Measurements from ENCODE around the gene LIFR.
"Not testable (repeated sequence)": the region's sequence is repeated elsewhere in the genome, so short reads cannot be mapped to it uniquely, and the experiment has no call there.

Gene LIFR

DNA sequence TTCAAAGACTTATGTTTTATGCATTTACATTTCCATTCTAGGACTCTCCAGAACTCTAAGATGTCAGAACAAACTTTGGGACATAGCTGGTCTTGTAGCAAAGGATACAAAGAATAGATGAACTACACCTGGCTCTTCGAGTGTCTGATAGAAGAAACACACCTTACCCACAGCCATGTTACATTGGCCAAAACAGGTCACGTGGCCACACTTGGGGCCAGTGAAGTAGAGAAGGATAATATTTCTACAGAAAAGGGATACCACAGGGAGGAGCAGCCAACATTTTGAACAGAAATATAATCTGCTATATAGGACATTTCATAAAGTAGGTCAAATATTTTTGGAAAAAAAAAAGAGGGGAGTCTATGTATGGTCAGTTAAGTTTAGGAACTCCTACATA is 22.7 kb upstream of the LIFR start:
- no peak for DNase-seq

DNA sequence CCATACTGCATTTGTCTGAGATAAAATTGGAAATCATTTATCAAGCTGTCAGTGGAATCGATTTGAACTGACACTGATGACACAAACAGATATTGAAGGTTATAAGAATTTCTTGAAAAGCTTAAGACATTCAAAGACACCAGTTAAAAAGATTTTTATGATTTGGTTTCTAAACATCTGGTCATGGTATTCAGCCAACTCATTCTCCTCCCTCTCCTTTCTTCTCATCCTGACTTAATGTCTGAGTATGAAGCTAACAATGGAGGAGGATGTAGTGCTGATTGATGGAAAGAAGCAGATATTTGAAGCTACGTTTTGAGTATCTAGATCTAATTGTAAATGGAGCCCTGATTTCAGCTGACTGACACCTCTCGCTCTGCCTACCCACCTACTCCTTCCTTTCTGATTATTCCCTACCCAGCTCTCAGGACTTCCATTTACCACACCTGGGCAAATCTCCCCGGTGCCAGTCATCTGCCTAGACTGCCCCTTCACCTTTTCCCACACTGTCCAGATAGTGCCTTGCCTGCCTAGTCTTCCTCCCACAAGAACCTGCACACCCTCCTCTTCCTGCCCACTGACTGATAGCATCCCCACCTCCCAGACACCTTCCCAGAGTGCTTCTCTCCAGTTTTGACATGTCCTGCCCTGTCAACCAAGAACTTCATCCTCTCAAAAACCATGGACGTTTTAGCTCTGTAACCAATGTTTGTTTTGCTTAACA is 20.7 kb upstream of the LIFR start:
- DNase-seq, result no peak

DNA sequence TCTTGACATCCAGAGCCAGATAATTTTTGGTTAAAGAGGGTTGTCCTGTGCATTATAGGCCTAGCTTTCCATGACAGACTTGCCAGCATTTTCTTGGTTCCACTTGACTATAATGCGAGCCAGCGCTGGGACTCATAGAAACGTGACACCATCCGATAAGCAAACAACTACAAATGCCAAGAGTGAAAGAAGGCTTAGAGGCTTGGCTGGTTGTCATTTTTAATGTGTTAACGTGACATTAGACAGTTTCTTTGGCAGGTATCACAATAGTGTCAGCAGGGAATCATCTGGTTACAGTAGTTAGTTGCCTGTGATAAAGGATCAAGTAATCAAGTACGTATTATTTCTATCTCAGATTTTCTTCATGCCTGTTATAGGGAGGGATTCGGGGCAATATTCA is 20.0 kb upstream of the LIFR start:
- DNase-seq, result no peak

DNA sequence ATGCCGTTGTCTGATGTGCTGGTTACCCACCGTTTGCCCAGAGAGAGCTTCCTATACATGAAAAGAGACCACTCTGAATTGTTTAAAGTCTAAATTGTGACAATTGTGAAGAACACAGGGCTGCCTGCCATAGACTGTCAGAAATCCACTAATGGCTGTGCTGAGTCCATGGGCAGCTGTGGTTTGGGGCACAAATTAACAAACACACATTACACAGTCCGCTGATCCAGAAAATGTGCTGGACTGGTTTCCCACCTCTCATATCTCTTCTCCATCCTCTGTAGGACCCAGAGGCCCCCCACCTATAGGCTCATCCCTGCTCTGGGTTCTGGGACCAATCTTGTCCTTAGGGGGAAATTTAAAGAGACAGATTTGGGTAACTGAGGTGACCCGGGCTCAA is 19.0 kb upstream of the LIFR start:
- DNase-seq, result no peak

DNA sequence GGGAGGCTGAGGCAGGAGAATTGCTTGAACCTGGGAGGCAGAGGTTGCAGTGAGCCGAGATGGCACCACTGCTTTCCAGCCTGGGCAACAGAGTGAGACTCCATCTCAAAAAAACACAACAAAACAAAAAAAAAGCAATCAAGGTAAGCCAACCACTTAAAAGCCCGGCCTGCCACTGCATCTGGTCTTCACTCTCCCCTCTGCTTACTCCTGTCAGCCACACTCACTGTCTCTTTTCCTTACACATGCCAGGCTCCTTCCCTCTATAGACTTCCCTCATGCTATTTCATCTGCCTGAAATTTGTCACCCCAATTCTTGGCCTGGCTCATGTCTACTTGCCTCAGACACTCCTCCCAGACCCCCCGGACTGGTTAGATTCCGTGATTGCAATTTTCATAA is 17.6 kb upstream of the LIFR start:
- no peak for DNase-seq

DNA sequence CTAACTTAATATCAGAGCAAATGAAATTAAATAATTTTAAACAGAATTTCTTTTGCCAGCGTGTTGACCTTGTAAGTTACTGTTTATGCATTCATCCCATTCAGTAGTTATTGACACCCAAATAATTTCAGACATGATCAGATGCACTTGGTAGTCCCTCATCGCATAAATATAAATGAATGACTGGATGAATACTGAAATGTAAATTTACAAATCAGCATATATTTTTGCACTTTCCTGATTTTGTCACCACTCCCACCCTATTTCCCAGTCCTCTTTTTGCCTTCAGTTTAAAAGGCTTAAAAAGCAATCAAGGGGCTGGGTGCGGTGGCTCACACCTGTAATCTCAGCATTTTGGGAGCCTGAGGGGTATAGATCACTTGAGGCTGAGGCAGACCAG is 17.1 kb upstream of the LIFR start:
- DNase-seq, result no peak

DNA sequence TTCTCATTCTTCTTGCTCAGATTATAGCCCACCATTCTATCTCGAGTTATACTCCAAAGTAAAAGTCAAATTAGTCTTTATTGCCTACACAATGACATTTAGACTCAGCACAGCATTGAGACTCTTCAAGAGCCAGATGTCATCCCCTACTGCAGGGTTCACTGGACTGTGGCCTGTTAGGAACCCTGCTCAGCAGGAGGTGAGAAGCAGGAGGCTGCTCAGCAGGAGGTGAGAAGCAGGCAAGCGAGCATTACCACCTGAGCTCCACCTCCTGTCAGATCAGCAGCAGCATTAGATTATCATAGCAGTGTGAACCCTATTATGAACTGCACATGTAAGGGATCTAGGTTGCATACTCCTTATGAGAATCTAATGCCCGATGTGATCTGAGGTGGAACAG is 12.7 kb upstream of the LIFR start:
- DNase-seq, result no peak

DNA sequence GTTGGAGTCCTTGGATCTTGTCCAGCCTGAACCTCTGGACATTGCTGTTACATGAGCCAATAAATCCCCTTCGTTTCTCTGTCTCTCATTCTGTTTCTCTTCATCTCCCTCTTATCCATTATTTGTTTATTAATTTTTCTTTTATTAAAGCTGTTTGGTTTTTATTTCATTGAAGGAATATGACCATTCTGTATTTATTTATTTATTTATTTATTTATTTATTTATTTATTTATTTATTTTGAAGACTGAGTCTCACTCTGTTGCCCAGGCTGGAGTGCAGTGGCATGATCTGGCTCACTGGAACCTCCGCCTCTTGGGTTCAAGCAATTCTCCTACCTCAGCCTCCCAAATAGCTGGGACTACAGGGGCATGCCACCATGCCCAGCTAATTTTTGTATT is 10.9 kb upstream of the LIFR start:
- not testable (repeated sequence) for DNase-seq

DNA sequence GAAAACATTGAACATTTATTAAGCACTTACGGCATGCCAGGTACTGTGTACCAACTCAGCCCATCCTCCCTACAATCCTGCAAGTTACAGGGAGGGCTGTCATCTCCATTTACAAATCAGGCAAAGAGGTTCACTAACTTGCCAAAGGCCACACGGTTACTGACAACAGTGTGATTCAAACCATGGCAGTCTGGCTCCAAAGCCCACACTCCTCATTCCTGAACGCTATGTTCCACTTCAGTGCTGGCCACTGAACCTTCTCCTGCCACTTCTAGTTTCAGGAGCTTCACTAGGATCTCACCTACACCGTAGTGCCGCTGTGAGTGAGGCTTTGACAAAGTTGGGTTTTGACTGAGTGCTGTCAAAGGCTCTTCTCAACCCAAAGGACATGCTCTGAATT is 7.2 kb upstream of the LIFR start:
- DNase-seq, result no peak

DNA sequence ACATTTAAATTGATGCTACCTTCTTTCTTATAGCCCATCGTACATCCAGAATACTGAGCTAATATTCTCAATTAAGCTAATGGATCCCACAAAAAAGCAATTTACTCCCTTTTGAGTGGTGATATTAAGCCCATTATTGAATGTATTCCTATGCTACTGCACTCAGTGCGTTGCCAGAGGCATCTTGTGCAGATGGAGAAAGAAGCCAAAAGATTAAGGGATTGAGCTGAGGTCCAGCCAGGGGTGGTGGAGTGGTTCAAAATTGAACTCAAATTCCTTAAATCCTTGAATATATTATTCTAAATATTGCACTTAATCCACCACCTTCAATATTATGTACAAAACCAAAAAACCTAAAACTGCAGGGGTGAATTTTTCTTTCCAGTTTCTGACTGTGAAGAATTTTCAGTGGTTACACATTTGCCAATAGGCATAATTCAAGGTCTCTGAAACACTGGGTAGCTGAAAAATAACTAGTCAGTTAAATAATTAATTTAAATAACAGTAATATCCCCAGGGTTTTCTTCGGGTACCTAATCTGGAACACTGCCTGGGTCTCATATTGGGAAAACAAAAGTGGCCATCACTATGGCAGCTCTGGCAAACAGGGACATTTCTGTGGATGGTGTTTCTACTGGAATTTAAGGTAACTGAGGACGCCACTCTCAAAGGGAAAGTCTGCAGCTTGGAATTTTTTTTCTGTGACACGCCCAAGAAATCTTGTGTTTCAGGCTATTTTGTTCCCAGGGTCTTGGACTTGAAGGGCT is 6.2 kb upstream of the LIFR start:
- no peak for DNase-seq

DNA sequence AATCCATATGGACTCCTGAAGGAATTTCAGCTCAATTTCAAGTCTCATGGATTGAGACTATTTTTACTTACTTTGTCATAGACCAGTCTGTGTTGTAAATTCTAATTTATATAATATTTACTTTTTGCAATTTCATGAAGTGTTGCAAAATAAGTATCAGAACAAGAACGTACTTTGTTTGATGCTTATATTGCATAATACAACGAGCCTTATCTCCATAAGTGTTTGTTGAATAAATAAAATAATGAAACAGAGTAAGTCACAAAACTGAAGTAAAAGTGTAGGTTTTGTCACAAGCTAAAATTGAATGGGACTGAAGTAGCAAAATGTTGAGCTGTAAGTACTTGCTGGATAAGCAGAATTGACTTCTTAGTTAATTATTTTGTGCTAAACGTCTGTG is 3.0 kb upstream of the LIFR start:
- DNase-seq, result no peak

DNA sequence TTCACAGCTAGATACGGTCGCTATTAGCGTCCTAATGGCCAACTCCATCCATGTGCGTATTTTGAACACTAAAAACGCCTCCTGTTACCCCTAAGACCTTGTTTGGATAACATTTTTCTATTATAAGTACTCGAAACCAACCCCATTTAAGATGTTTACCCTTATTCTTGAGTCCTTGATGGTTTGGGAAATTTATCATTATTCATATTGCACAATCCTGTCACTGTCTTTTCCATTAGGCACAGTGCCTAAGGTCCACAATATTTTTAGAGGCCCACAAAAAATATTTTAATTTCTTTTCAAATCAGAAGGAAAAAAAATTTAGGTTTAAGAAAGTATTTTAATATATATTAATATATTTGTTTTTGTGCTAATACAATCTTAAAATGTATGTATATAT is 1.3 kb upstream of the LIFR start:
- DNase-seq, result no peak

DNA sequence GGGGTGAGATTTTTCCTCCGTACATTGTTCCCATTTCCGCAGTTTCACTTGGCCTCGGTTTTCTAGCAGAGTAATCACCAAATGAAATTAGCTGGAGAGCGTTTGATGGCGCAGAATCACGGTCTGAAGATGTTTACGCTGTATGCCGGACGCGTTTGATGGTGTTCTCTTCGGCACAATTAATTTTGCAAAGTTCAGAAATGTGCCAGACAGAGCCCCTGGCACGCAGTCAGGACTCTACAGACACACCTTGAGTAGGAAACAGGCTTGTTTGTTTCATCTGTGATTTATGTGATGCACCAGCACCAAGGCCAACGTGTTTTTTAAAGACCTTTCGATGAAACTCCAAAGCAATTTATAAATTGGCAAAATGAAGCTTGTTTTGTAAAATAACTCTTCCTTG is 863 bp upstream of the LIFR start:
- no peak for DNase-seq

DNA sequence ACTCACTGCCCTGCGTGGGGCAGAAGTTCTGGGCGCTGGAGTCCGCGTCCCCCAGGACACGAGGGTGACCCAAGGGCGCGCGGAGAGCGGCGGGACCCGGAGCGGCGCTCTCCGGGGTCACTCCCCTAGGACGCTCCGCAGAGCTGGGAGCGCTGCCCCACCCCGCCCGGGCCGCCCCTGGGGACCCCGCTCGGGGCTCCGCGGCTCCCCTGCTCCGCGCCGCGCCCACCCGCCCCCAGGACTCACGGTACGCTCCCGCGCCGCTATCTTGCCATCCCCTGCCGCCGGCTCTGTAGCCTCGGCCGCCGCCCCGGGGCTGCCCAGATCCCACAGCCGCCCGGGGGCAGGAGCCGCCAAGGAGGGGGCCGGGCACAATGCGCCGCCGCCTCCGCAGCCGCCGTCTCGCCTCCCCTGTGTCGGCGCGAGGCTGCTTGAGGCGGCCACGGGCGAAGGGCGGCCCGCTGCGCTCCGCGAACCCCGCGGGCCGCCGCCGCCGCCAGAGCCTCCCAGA is 303 bp downstream of the LIFR start:
- peak; percentile 24 for DNase-seq

DNA sequence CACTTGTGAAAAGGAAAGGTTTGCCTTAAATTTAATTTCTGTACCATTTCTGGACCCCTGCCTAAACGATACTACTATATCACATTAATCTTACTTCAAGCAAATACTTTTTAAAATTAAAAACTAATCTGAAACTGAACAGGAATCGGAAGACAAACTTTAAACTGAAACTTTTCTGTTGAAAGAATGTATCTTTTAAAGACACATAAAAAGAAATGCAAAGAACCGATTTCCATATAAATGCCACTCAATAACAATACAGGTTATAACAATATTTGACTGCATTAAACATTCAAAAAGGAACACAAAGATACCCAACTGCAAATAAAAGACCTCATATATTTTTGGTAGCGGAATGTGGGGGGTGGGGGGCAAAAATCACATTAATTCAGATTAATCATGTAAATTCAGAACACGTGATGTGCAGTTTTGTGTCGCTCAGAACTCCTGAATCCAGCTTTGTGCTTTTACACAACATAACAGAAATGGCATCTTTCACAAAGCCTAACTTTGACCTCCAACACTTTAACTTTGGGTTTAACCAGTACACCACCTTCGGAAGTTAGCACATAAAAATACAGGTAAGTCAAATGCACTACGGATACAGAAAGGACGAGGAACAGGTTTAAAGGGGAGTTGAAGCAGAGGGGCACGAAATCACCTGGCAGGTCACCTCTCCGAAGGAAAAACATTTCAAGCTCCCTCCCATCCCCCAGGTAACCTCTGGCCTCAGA is 925 bp downstream of the LIFR start:
- no peak for DNase-seq

DNA sequence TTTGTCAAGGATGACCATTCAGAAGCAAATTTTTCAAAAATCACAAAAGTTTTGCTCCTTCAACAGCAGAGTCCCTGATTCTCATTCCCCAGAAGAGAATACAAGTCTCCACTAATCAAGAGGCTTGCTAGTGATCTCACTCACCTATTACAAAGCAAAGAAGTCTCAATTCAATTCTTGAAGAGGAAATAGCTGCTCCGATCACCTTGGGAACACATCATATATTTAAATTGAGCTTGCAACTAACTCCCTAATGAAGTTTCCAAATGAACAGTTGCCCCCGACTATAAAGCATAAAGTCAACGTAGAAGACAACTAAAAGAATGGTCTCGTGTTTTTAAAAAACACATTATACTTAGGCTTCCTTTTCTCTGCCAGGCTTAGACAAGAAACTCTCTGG is 1.6 kb downstream of the LIFR start:
- no peak for DNase-seq

DNA sequence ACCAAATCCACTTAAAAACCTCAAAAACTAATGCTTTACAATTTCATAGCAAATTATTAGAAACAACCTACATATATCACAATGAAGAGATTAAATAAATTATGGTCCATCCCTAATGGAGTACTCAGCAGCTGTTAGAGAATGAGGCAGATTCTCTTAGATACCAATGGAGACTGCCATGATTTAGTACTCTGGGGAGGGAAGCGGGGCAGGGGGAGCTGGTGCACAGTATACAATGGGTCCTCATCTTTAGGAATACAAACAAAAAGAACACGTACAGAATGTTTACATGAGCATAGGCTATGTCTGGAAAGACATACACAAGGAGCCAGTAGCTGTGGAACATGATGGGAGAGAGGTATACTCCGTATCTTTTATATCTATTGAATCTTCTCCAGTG is 2.0 kb downstream of the LIFR start:
- no peak for DNase-seq

DNA sequence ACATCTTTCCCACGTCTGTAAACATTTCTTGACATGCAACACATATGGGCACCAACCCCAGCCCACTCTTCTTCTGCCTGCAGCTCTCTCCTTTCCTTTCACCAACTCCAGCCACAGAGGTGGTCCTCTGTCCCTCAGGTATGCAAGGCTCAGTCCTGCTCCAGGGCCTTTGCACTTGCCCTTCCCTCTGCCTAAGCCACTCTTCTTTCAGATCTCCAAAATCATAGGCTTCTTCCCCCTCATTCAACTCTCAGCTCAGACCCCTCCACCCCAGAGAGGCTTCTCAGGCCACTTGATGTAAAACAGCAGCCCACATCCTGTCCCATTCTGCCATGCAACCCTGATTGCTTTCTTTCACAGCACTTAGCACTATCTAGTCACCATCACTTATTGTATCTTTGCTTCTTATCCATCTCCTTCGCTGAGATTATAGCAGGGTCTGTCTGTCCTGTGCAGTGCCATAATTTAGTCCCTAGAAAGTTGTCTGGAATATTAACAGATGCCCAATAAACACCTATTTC is 3.4 kb downstream of the LIFR start:
- no peak for DNase-seq

DNA sequence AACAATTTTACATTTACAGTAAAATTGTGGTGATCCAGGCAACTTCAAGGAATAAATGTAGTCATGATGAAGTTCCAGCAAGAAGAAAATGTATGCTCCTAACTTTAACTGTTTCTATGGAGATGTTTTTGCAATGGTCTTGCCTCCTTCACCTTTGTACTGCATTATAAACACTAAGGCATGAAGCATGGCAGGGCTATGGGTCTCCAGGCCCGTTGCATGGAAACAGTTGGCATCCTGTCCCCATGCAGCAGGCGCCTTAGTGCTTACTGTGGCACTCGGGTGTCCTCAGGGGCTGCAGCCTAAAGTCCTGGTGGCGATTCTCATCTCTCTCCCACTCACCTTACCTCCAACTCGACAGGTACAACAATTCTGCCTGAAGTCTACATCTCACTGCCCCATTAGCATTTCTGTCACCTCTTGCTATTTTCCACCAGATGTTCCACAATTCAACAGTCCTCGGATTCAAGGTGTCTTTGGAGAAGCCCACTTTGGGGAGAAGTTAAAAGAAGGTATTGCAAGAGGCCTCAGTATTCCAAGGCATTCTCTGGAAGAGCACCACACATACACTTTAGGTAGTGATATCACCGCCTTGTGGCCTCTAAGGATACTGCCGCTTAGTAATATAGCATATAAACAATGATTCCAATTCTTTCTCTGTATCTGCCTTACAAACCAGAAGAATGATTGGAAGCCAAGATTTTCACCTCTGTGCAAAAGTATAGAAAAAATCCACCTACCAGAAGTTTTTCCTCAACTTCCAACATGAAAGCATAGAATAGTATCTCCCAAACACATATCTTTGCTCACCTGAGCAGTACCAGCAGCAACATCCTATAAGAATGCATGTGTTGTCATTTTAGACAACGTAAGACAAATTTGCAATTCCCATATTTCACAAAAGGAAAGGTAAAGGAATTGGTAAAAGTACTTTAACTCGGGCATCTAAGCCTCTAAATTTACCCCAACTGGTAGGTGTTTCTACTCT is 5.1 kb downstream of the LIFR start:
- DNase-seq, result no peak

DNA sequence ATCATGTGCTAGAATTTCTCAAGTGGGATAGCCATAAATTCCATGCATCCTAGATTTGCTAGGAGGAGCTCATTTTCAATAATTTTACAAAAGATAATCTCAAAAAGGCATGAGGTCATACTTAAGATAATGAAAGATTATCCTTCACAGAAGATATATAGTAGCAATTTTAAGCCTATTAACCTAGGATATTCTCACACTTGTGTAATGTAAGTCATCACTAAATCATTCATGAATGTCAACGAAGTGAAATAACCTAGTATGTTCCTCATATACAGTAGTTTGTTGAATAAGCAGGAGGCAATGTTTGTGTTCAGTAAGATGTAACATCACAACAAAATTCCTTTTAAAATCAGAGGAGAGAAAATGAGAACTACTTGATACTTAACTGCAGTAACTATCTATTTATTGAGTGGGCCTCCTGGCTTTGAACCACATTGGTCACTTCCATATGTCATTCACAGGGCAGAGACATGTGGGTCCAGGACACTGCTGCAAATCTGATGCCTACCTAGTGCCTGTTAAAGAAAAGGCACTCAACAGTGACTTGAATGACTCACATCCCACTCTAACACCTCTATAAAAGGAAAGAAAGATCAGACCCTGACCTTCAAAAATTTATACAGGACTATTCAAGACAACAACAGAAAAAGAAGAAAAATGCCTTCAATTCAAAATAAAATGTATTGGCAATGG is 8.2 kb downstream of the LIFR start:
- no peak for DNase-seq

DNA sequence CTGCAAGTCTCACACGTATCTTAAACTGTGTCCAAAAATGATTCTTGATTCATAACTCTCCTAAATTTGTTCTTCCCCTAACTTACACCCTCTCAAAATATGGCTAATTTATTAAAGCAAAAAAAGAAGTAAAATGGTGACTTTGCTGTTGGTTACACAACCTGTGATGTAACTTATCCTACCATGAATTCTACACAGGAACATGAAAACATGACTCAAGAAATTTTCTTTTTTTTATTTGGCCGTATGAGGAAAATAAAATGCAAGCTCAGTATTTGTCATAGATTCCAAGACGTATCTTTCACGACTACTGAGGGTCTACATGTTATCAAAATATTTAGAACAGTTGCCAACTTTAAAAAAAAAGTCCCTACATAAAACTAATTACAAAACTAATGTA is 9.2 kb downstream of the LIFR start:
- no peak for DNase-seq

DNA sequence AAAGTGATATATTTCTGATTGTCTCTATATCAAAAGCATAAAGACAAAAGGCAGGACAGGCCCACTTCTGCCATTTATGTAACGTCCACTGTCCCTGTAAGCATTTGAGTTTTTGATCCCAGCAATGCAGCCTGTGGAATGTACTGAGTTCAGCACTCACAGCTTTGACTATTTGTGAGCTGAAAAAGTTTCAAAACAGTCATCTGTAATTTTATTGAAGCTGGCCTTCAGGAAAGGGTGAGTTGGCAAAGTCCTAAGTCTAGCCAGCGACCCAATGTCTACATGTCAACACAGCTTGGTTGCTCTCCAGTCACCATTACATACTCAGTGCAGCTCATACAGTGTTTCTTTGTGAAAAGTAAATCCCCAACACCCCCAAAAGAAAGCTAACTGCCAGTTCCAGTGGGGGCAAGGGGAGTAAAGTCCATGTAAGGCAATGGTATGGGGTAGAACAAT is 9.7 kb downstream of the LIFR start:
- DNase-seq, result no peak

All from activated naive CD4-positive, alpha-beta T cell treated with anti-CD3 and anti-CD28 coated beads, Interleukin-2, amount 50 U/mL, for 16 hours (primary cell).